GM06990 (cell line): ENCODE data around the gene TNIK.

Experiments used
- DNase-seq: peaks from one replicate; pipeline ENCODE4 v3.0.0-alpha.2; 2011; ENCODE audit not compliant: insufficient read length; ENCODE audit errors: extremely low read depth
- H3K27me3 ChIP-seq: replicated peaks from 2 replicates; pipeline ENCODE4 v1.6.0; 2011; ENCODE audit warnings: low read length; ENCODE audit not compliant: control insufficient read depth, insufficient read depth
- H3K36me3 ChIP-seq: 2 replicates; pipeline ENCODE4 v1.5.1; 2011; ENCODE audit warnings: low read length; ENCODE audit not compliant: control insufficient read depth, insufficient read depth
- H3K4me3 ChIP-seq: replicated peaks from 2 replicates; pipeline ENCODE4 v1.5.1; 2011; ENCODE audit warnings: low read depth, mild to moderate bottlenecking, control low read depth, low read length
- TF ChIP-seq, protein P1 (sequence below): IDR thresholded peaks from 2 replicates; pipeline ENCODE4 v1.5.1; 2011; ENCODE audit warnings: low read length, control low read depth, mild to moderate bottlenecking, inconsistent platforms; ENCODE audit not compliant: insufficient read depth, poor library complexity, severe bottlenecking

The TNIK gene

DNA sequence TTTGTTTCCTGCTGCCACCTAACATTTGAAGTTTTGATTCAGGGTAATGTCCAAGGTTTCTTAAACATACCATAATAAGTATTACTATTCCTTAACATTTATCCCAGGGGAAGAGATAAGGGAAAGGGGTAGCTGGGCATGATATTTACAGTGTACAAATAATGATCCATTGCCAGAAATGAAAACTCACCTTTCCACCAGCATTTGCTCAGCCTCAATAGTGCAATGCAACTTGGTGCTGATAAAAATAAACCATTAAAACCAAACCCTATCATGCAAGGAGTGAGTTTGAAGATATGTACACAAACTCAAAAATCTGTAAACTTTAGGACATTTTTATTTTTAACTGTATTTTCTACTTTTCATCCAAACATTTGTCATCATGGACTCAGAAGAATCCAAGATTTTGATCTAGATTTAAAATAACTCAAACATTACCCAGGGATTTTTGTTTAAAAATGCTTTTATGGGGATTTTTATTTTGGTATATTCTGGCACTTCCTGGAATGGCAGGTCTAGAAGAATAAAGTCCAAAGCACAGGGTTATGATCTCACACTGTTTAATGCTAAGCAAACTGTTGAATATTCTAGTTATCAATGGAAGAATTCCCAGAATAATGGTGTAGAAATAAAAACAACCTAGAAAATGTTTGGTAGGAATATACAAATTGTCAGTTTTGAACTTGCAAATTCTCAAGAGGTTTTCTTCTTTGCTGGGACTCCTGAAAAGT, 401.2 kb downstream of the TNIK start:
- peaks cover 1% of the 10 kb centered on the region for H3K36me3 ChIP-seq
- DNase-seq = no peak
- TF ChIP-seq, protein P1, sequence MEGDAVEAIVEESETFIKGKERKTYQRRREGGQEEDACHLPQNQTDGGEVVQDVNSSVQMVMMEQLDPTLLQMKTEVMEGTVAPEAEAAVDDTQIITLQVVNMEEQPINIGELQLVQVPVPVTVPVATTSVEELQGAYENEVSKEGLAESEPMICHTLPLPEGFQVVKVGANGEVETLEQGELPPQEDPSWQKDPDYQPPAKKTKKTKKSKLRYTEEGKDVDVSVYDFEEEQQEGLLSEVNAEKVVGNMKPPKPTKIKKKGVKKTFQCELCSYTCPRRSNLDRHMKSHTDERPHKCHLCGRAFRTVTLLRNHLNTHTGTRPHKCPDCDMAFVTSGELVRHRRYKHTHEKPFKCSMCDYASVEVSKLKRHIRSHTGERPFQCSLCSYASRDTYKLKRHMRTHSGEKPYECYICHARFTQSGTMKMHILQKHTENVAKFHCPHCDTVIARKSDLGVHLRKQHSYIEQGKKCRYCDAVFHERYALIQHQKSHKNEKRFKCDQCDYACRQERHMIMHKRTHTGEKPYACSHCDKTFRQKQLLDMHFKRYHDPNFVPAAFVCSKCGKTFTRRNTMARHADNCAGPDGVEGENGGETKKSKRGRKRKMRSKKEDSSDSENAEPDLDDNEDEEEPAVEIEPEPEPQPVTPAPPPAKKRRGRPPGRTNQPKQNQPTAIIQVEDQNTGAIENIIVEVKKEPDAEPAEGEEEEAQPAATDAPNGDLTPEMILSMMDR = no peak
- H3K27me3 ChIP-seq = no peaks in the 10 kb centered on the region
- H3K4me3 ChIP-seq = no peak overlapping the region

- DNase-seq = no peak
- Histone ChIP-seq H3K4me3 (no peak overlapping the region), H3K36me3 (peaks cover 1% of the 10 kb centered on the region; the same call in 1 of the 2 replicates), H3K27me3 (no peaks in the 10 kb centered on the region)
- TF ChIP-seq, protein P1 = no peak
These were observed 402.1 kb downstream of the TNIK start for GRCh38 chr3:171058058-171058457.

GRCh38 chr3:171057072-171057471, 403.1 kb downstream of the TNIK start:
- H3K27me3 ChIP-seq = no peaks in the 10 kb centered on the region
- DNase-seq = no peak
- H3K4me3 ChIP-seq = no peak overlapping the region
- TF ChIP-seq, protein P1 = no peak
- H3K36me3 ChIP-seq = no peaks in the 10 kb centered on the region

DNA sequence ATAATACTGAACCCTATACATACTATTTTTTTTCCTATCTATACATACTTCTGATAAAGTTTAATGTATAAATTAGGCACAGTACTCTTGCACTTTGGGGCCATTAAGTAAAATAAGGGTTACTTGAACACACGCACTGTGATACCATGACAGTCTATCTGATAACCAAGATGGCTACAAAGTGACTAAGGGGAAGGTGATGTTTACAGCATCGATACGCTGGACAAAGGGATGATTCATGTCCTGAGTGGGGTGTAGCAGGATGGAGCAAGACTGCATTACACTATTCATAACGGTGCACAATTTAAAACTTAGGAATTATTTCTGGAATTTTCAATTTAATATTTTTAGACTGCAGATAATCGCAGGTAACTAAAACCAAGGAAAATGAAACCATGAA, 403.7 kb downstream of the TNIK start:
- H3K27me3 ChIP-seq = no peaks in the 10 kb centered on the region
- TF ChIP-seq, protein P1 = no peak
- H3K4me3 ChIP-seq = no peak overlapping the region
- no peak for DNase-seq
- no peaks in the 10 kb centered on the region for H3K36me3 ChIP-seq

DNA sequence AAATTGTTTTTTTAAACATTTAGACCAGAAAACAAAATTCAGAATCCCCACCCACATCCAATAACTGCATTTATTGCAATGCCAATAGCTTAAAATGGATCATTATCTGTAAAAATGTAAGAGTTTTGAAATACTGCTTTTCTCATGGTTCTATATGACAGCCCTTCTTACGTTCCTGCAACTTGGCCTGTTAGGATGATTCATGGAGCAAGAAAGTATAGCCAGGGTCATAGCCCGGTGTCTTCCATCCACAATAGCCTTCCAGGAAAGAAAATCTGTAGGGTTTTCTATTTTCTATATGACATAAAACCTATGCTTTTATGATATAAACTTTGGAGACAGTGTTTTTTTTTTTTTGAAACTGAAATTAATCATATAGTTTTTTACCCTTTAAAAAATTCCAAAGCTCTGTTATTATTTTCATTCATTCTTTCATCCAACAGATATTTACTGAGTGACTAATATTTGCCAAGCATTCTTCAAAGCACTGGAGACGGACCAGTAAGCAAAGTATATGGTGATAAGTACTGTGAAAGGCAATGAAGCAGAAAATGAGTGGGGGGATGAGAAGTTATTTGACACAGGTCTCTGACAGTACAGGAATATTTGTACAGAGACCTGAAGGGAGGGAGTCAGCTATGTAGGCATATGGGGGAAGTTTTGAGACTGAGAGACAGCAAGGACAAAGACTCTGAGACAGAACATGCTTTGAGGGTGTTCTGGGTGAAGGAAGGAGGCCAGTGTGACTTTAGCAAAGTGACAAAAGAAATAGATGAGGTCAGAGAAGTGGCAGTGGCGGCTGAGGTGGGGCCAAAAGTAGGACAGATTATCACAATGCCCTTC, 404.6 kb downstream of the TNIK start:
- no peak overlapping the region for H3K4me3 ChIP-seq
- H3K36me3 ChIP-seq = no peaks in the 10 kb centered on the region
- TF ChIP-seq, protein P1 = no peak
- H3K27me3 ChIP-seq = no peaks in the 10 kb centered on the region
- DNase-seq = no peak
